Spleen (tissue), 7 donors: ENCODE data around the gene SEC14L6.

Source experiments
- CTCF ChIP-seq, 11 experiments: fragments of 200-600 bp in 7 of 11; fragments of 450-650 bp in 4 of 11; sonication (generic) in 4 of 11; IDR thresholded peaks in 8 of 11; conservative IDR thresholded peaks in 3 of 11; 1 replicate in 7 of 11; 2 replicates in 4 of 11; pipeline versions ENCODE4 v1.4.0 to v1.8.0; 2016 to 2021; ENCODE audit warnings: antibody characterized with exemption in 11 of 11, inconsistent platforms in 4 of 11, mild to moderate bottlenecking in 1 of 11
- POLR2A ChIP-seq, 3 donors: fragments of 450-650 bp; IDR thresholded peaks; one replicate each; pipeline ENCODE4 v1.5.1; 2017; ENCODE audit warnings: antibody characterized with exemption in 3 of 3, mild to moderate bottlenecking in 1 of 3
- donor health status: DM: no; HTN: no; CAD: no; lungs with moderate emphysema.
- donor health status: DM: no; HTN: no; CAD: no.
- donor health status: DM: no; HTN: no; CAD: no.

GRCh38 chr22:30591191-30591587, 44.6 kb upstream of the SEC14L6 start:
- TF ChIP-seq CTCF (IDR thresholded peaks at IDR 0.05 in 8 of 11, conservative IDR thresholded peaks at IDR 0.05 in 3 of 11) (no peak), POLR2A (IDR thresholded peaks at IDR 0.05) (no peak)
